HUES6 (cell line): ENCODE data around the gene OSBP2.
"Not testable (repeated sequence)": the region's sequence is repeated elsewhere in the genome, so short reads cannot be mapped to it uniquely, and the experiment has no call there.

ENCODE experiments used
- H3K27ac ChIP-seq: 2 replicates; pipeline ENCODE4 v1.7.0; 2013; ENCODE audit warnings: low read depth, mild to moderate bottlenecking, low read length, inconsistent platforms
- H3K27me3 ChIP-seq: 2 replicates; pipeline ENCODE4 v1.6.1; 2013; ENCODE audit warnings: low read length; ENCODE audit not compliant: control insufficient read depth, insufficient read depth
- H3K36me3 ChIP-seq: 2 replicates; pipeline ENCODE4 v1.6.1; 2013; ENCODE audit warnings: low read length; ENCODE audit not compliant: control insufficient read depth, insufficient read depth
- H3K4me1 ChIP-seq: 2 replicates; pipeline ENCODE4 v1.6.1; 2013; ENCODE audit warnings: low read length; ENCODE audit not compliant: control insufficient read depth, insufficient read depth
- H3K4me3 ChIP-seq: 2 replicates; pipeline ENCODE4 v1.5.1; 2013; ENCODE audit warnings: low read depth, low read length
- H3K9ac ChIP-seq: one replicate; pipeline ENCODE4 v1.6.1; 2013; ENCODE audit warnings: mild to moderate bottlenecking, low read length
- H3K9me3 ChIP-seq: 2 replicates; pipeline ENCODE4 v1.6.1; 2013; ENCODE audit warnings: low read depth, low read length; ENCODE audit not compliant: control insufficient read depth, insufficient read depth

OSBP2 gene

DNA sequence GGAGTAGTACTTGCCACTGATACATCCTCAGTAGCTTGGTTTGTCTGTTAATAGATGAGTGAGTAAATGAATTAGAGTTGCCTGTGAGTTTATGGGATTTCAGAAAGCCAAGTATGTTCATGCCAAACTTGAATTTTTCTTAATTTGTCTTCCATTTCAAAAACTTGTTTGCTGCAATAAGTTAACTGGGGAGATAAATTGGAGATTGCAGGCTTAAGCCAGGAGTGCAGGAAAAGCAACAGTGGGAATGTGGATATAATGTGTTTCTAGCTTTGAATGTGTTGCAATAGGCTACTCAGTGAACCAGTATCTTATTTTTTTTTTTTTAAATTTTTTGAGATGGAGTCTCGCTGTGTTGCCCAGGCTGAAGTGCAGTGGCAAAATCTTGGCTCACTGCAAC is 8.2 kb downstream of the OSBP2 start:
- Histone ChIP-seq H3K36me3 (no peaks in the 10 kb centered on the region), H3K9me3 (no peaks in the 10 kb centered on the region), H3K27me3 (no peaks in the 10 kb centered on the region), H3K4me3 (no peak overlapping the region), H3K9ac (no peak overlapping the region), H3K27ac (no peak overlapping the region), H3K4me1 (peaks cover 14% of the 10 kb centered on the region)

DNA sequence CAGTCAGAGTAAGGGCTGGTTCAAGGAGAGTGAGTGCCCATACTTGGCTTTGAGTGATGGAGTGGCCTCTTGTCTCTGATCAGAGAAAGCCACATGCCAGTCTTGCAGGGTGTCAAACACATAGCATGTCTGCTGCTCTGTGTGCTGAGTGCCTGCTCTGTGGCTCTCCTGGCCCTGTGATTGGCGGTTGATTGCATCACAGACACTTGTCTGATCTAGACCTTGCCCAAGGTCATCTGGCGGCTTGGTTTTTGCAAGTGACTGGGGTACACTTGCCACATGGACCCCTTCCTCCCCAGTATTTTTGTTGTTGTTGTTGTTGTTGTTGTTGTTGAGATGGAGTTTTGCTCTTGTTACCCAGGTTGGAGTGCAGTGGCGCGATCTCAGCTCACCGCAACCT is 10.3 kb downstream of the OSBP2 start:
- no peaks in the 10 kb centered on the region for H3K36me3 ChIP-seq
- H3K4me3 ChIP-seq, result no peak overlapping the region
- H3K4me1 ChIP-seq, result peaks cover 14% of the 10 kb centered on the region
- no peaks in the 10 kb centered on the region for H3K27me3 ChIP-seq
- no peaks in the 10 kb centered on the region for H3K9me3 ChIP-seq
- no peak overlapping the region for H3K27ac ChIP-seq
- H3K9ac ChIP-seq, result no peak overlapping the region

DNA sequence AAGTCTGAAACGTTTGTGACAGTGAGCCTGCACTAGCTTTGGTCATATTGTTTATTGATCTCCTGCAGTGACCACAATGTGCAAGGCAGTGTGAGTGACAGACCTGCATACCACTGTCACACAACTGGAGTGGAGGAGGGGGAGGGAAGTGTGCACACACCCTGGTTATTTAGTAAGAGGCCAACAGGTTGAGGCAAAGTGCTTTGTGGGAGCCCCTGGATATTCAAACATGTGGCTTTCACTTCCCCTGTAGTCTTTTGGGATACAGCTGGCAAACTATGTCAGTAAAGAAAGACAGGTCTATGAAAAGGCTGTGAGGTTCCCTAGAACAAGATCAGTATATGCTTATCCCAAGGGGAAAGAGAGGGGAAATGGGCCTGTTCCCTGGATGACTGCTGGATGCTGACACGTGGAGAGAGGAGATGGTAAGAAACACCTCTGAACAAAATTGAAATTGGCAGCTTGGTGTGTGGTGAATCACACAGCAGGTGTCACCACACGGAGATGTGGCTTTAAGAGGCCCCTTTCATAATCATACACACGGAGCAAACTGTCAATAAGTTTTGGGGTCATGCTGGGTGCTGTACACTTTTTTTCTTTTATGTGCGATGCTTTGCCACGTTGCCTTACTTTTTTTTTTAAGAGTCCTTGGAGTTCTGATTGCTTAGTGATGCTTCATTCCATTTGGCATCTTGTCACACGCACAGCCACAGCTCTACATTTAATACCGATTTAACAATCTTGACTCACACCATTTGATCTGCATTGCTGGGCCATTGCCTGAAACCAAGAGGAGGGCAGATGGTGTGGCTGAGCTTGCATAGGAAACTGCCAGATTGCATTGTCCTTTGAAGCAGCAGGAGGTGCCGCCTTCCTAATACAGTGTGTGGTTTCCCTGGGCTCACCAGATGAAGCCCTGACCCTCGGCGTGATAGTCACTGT is 11.3 kb downstream of the OSBP2 start:
- Histone ChIP-seq H3K36me3 (no peaks in the 10 kb centered on the region), H3K27ac (no peak overlapping the region), H3K9ac (no peak overlapping the region), H3K9me3 (no peaks in the 10 kb centered on the region), H3K4me1 (peaks cover 14% of the 10 kb centered on the region), H3K27me3 (no peaks in the 10 kb centered on the region), H3K4me3 (no peak overlapping the region)

DNA sequence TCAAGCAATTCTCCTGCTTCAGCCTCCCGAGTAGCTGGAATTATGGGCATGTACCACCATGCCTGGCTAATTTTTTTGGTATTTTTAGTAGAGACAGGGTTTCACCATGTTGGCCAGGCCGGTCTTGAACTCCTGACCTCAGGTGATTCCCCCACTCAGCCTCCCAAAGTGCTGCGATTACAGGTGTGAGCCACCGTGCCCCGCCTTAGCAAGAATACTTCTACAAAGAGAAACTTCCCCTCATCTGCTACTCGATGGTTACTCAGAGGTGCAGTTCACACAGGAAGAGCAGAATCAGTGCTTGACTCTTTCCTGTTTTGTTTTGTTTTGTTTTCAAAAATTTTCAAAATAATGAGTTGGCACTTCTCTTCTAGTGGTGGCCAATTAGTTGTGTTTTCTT is 15.3 kb downstream of the OSBP2 start:
- H3K9me3 ChIP-seq, H3K36me3 ChIP-seq, H3K9ac ChIP-seq, H3K4me3 ChIP-seq, H3K27me3 ChIP-seq, H3K27ac ChIP-seq: not testable (repeated sequence)
- H3K4me1 ChIP-seq, result peaks cover 14% of the 10 kb centered on the region

DNA sequence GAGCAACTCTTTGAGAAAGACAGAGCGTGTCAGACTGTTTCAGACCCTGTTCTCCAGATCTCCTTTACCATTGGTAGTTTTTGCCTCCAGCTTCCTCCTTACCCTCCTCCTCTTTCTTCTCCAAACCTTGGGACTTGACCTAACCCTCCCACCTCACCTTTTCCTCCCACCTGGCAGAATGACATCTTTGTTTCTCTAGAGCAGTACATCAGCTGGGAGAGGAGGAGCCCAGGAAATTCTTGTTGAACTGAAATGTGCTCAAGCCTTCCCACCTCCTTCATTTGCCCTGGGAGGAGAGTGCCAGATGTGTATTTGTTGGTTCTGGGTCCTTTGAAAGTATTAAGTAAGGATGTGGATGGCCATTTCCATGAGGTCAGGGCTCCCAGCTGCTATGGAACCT is 17.4 kb downstream of the OSBP2 start:
- Histone ChIP-seq H3K9ac (no peak overlapping the region), H3K4me1 (no peaks in the 10 kb centered on the region), H3K27ac (no peak overlapping the region), H3K27me3 (no peaks in the 10 kb centered on the region), H3K36me3 (no peaks in the 10 kb centered on the region), H3K4me3 (no peak overlapping the region), H3K9me3 (no peaks in the 10 kb centered on the region)

DNA sequence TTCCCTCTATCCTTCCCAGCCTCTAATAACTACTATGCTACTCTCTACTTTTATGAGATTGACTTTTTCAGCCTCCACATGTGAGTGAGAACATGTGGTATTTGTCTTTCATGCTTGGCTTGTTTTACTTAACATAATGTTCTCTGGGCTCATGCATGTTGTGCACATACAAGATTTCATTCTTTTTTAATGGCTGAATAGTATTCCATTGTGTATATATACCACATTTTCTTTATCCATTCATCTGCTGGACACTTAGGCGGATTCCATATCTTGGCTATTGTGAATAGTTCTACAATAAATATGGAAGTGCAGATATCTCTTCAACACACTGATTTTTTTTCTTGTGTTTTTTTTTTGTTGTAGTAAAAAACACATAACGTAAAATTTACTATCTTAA is 19.4 kb downstream of the OSBP2 start:
- no peak overlapping the region for H3K27ac ChIP-seq
- no peak overlapping the region for H3K9ac ChIP-seq
- H3K36me3 ChIP-seq, result no peaks in the 10 kb centered on the region
- no peaks in the 10 kb centered on the region for H3K9me3 ChIP-seq
- H3K27me3 ChIP-seq, result no peaks in the 10 kb centered on the region
- no peaks in the 10 kb centered on the region for H3K4me1 ChIP-seq
- no peak overlapping the region for H3K4me3 ChIP-seq

DNA sequence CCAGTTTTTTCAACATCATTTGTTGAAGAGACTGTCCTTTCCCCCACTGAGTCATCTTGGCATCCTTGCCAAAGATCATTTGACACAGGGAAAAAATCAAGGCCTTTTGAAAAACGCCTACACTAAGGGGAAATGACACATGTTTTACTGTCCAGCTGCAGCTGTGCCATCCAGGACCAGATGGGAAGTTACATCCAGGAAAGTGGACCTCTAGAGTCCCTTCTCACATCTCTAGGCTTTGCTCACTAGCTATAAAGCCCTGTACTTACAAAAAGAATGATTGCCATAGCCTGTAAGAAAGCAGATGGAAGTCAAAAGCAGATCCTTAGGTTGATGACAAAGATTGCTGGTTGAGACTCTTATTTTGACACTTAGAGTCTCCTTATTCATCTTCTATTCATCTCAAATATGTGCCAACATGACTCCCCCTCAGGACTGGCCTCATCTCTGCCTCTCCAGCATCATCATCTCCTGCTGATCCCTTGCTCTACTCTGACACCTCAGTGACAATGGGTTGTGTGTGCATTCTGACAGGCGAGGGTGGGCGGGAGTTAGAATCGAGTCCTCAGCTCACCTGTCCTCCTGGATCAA is 22.8 kb downstream of the OSBP2 start:
- Histone ChIP-seq H3K4me3 (no peak overlapping the region), H3K9ac (no peak overlapping the region), H3K27ac (no peak overlapping the region), H3K27me3 (no peaks in the 10 kb centered on the region), H3K36me3 (no peaks in the 10 kb centered on the region), H3K9me3 (no peaks in the 10 kb centered on the region), H3K4me1 (no peaks in the 10 kb centered on the region)

DNA sequence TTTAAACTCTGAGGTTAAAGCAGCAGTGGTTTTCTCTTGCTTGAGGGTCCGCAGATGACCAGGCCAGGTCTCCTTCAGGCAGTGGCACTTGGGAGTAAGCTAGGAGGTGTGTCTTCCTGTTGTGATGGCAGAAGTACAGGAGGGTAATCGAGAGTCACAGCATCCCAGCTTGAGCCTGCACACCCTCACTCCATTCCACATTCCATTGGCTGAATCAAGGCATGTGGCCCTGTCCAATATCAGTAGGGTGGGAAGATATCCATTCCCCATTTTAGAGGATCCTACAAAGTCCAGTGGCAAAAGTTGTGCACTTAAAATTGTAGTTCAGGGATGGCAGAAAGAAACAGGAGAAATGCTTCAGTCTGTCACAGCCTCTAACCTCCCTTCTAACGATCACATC is 23.3 kb downstream of the OSBP2 start:
- H3K9ac ChIP-seq, result no peak overlapping the region
- H3K4me3 ChIP-seq, result no peak overlapping the region
- no peaks in the 10 kb centered on the region for H3K36me3 ChIP-seq
- H3K27me3 ChIP-seq, result no peaks in the 10 kb centered on the region
- H3K4me1 ChIP-seq, result no peaks in the 10 kb centered on the region
- no peak overlapping the region for H3K27ac ChIP-seq
- H3K9me3 ChIP-seq, result no peaks in the 10 kb centered on the region

DNA sequence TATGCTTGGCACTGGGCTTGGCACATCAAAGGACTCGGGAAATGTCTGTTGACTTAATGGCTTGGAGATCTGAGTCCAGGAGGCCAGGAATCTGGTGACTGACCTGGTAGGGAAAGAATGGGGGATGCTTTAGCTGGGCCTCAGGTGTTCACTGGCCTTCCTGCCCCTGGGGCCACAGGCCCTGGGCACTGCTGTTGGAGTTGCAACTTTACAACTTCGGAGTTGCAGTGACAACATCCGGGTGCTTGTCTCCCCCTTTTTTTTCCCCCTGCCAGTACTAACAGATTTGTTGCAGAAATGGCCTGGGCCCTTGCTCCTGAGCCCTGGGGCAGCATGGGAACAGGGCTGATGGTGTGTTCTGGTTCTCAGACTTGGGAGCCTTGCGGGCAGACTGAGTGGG is 23.8 kb downstream of the OSBP2 start:
- H3K27ac ChIP-seq, result no peak overlapping the region
- H3K4me3 ChIP-seq, result no peak overlapping the region

DNA sequence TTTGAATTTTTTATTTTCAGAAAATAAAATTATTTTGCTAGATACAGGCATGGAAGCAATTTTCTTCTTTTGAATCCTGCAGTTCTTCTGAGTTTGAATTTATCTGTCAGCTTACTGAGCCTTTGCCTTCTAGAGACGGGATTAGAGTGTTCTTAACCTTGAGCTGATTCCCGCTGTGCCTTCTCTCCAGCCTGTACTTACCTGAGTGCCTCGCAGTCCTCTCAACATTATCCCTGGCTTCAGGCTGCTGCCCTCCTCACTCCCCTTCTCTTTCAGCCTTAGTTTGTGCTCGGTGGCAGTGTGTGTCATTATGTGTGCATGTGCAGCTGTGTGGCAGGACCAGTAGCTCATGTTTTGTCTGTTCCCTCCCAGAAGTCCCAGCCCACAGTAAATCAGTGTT is 24.3 kb downstream of the OSBP2 start:
- Histone ChIP-seq H3K27me3 (no peaks in the 10 kb centered on the region), H3K36me3 (no peaks in the 10 kb centered on the region), H3K9ac (no peak overlapping the region), H3K4me1 (no peaks in the 10 kb centered on the region), H3K9me3 (no peaks in the 10 kb centered on the region), H3K27ac (no peak overlapping the region), H3K4me3 (no peak overlapping the region)

More for the DNA sequence above, 23.8 kb downstream of the OSBP2 start:
- H3K4me1 ChIP-seq, result no peaks in the 10 kb centered on the region
- H3K27me3 ChIP-seq, result no peaks in the 10 kb centered on the region
- no peak overlapping the region for H3K9ac ChIP-seq
- no peaks in the 10 kb centered on the region for H3K36me3 ChIP-seq
- H3K9me3 ChIP-seq, result no peaks in the 10 kb centered on the region

DNA sequence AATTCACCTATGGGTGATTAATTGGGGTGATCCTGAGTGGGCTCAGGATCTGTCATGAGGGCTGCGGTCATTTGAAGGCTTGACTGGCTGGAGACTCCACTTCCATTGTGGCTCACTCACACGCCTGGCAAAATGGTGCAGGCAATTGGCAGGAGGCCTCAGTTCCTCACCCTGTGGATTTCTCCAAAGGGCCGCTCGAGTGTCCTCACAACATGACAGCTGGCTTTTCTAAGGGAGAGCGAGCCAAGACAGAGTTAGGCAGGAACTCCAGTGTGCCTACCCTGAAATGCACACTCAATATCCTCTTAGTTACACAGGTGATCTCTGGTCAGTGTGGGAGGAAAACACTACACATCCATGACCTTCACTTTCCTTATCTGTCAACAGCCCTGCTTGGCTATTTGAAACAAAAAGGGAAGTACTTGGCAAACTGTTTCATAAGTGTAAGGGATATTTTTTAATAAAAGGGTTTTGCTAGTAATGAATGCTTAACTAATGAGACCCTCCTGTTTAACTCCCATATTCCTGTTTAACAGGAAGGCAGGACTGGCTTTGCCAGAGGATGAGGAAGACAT is 25.7 kb downstream of the OSBP2 start:
- no peak overlapping the region for H3K4me3 ChIP-seq
- H3K27ac ChIP-seq, result no peak overlapping the region
- no peak overlapping the region for H3K9ac ChIP-seq
- H3K4me1 ChIP-seq, result no peaks in the 10 kb centered on the region
- no peaks in the 10 kb centered on the region for H3K36me3 ChIP-seq
- H3K9me3 ChIP-seq, result no peaks in the 10 kb centered on the region
- no peaks in the 10 kb centered on the region for H3K27me3 ChIP-seq
